Muscle of leg (tissue), 11 donors: ENCODE results near the gene MPHOSPH9. TPM values are rescaled to one million over a fixed set of nuclear protein-coding genes. Genes with fewer than 3 reads are reported as not detected.

Experiments
- DNase-seq: peaks from one replicate; pipeline ENCODE4 v3.0.0; 2013
- H3K27ac ChIP-seq: one replicate; pipeline ENCODE4 v1.5.1; 2013; ENCODE audit warnings: mild to moderate bottlenecking, low read length, control low read depth
- H3K27me3 ChIP-seq: one replicate; pipeline ENCODE4 v1.6.1; 2013; ENCODE audit warnings: low read length; ENCODE audit not compliant: control insufficient read depth, insufficient read depth
- H3K36me3 ChIP-seq: one replicate; pipeline ENCODE4 v1.6.1; 2013; ENCODE audit warnings: low read length; ENCODE audit not compliant: control insufficient read depth, insufficient read depth
- H3K4me1 ChIP-seq: one replicate; pipeline ENCODE4 v1.6.1; 2013; ENCODE audit warnings: low read length; ENCODE audit not compliant: control insufficient read depth, insufficient read depth
- H3K4me3 ChIP-seq: one replicate; pipeline ENCODE4 v1.5.1; 2013; ENCODE audit warnings: low read length, control low read depth
- H3K9me3 ChIP-seq: replicated peaks from 2 replicates; pipeline ENCODE4 v1.6.1; 2013; ENCODE audit warnings: low read depth, low read length; ENCODE audit not compliant: control insufficient read depth
- WGBS: methylation state at CpG from one replicate; pipeline ENCODE4 v1.1.5; 2013; ENCODE audit warnings: missing lambda C conversion rate; ENCODE audit not compliant: insufficient coverage; 5-methylcytosine and 5-hydroxymethylcytosine counted together
- polyA plus RNA-seq, 8 donors: library from polyadenylated mRNA; unstranded; fragments of 120-200 nt; gene quantifications; one replicate each; pipeline versions ENCODE4 v1.2.1 to v1.2.3, GENCODE V29; 2013; ENCODE audit warnings: inconsistent platforms in 1 of 8, low replicate concordance in 1 of 8; ENCODE audit not compliant: insufficient read length in 8 of 8, insufficient read depth in 1 of 8
- total RNA-seq: library from RNA; stranded (reverse); fragments of 120-200 nt; gene quantifications from one replicate; pipeline ENCODE4 v1.2.4, GENCODE V29; 2013

MPHOSPH9 gene
- total and polyA plus RNA-seq, 9 donors, result 14.6 to 37.5 (median 18.5) TPM

- Histone ChIP-seq H3K27ac (no peak overlapping the region), H3K4me1 (peaks cover 22% of the 10 kb centered on the region), H3K9me3 (no peaks in the 10 kb centered on the region), H3K36me3 (peaks cover 3% of the 10 kb centered on the region), H3K4me3 (peak overlapping the region; percentile 39), H3K27me3 (peaks cover 10% of the 10 kb centered on the region)
- WGBS, result 3% methylated on average over 52 of the region's 54 CpGs
- peak; percentile 47 for DNase-seq
Measured at GRCh38 chr12:123150275-123150743, 82.6 kb downstream of the MPHOSPH9 start.

GRCh38 chr12:123149501-123150274, 83.3 kb downstream of the MPHOSPH9 start:
- H3K27ac ChIP-seq, result peak overlapping the region; percentile 31
- H3K4me1 ChIP-seq, result peaks cover 22% of the 10 kb centered on the region
- no peaks in the 10 kb centered on the region for H3K9me3 ChIP-seq
- no peaks in the 10 kb centered on the region for H3K36me3 ChIP-seq
- H3K4me3 ChIP-seq, result peak overlapping the region; percentile 39
- WGBS, result 38% methylated on average over 10 of the region's 22 CpGs
- H3K27me3 ChIP-seq, result peaks cover 10% of the 10 kb centered on the region
- no peak for DNase-seq

- 100% methylated on average over 1 of the region's 3 CpGs for WGBS
- Histone ChIP-seq H3K9me3 (no peaks in the 10 kb centered on the region), H3K36me3 (no peaks in the 10 kb centered on the region), H3K4me1 (peaks cover 22% of the 10 kb centered on the region), H3K27ac (peak overlapping the region; percentile 31), H3K27me3 (peaks cover 10% of the 10 kb centered on the region), H3K4me3 (no peak overlapping the region)
- peak; percentile 23 for DNase-seq
Measured at GRCh38 chr12:123149088-123149487, 83.9 kb downstream of the MPHOSPH9 start.

- 75% methylated on average over 5 of the region's 5 CpGs for WGBS
- Histone ChIP-seq H3K27me3 (peaks cover 10% of the 10 kb centered on the region), H3K4me1 (peaks cover 22% of the 10 kb centered on the region), H3K4me3 (no peak overlapping the region), H3K9me3 (no peaks in the 10 kb centered on the region), H3K27ac (no peak overlapping the region), H3K36me3 (no peaks in the 10 kb centered on the region)
- DNase-seq, result no peak
Measured at GRCh38 chr12:123148655-123149054, 84.3 kb downstream of the MPHOSPH9 start.

- Histone ChIP-seq H3K27me3 (peaks cover 10% of the 10 kb centered on the region), H3K4me1 (peaks cover 22% of the 10 kb centered on the region), H3K36me3 (no peaks in the 10 kb centered on the region), H3K4me3 (no peak overlapping the region), H3K27ac (no peak overlapping the region), H3K9me3 (no peaks in the 10 kb centered on the region)
- no peak for DNase-seq
- WGBS, result 83% methylated on average over 6 of the region's 9 CpGs
Measured at GRCh38 chr12:123148223-123148622, 84.7 kb downstream of the MPHOSPH9 start.

GRCh38 chr12:123145211-123145610, 87.7 kb downstream of the MPHOSPH9 start:
- DNase-seq, result no peak
- Histone ChIP-seq H3K4me3 (no peak overlapping the region), H3K4me1 (peaks cover 26% of the 10 kb centered on the region), H3K36me3 (no peaks in the 10 kb centered on the region), H3K9me3 (no peaks in the 10 kb centered on the region), H3K27me3 (peaks cover 9% of the 10 kb centered on the region), H3K27ac (no peak overlapping the region)
- no CpG with 5 or more reads among the region's 2 CpGs for WGBS

GRCh38 chr12:123143736-123144461, 89.0 kb downstream of the MPHOSPH9 start:
- peaks cover 23% of the 10 kb centered on the region for H3K4me1 ChIP-seq
- no peak for DNase-seq
- H3K27me3 ChIP-seq, result peaks cover 2% of the 10 kb centered on the region
- H3K27ac ChIP-seq, result no peak overlapping the region
- H3K36me3 ChIP-seq, result no peaks in the 10 kb centered on the region
- 100% methylated on average over 2 of the region's 4 CpGs for WGBS
- H3K9me3 ChIP-seq, result no peaks in the 10 kb centered on the region
- H3K4me3 ChIP-seq, result no peak overlapping the region

- 75% methylated on average over 6 of the region's 11 CpGs for WGBS
- no peak overlapping the region for H3K27ac ChIP-seq
- H3K4me3 ChIP-seq, result no peak overlapping the region
- no peaks in the 10 kb centered on the region for H3K27me3 ChIP-seq
- DNase-seq, result peak; percentile 27
- no peaks in the 10 kb centered on the region for H3K9me3 ChIP-seq
- peaks cover 23% of the 10 kb centered on the region for H3K4me1 ChIP-seq
- no peaks in the 10 kb centered on the region for H3K36me3 ChIP-seq
Measured at GRCh38 chr12:123142921-123143735, 89.8 kb downstream of the MPHOSPH9 start.

GRCh38 chr12:123142518-123142840, 90.5 kb downstream of the MPHOSPH9 start:
- H3K4me1 ChIP-seq, result peaks cover 23% of the 10 kb centered on the region
- no peak overlapping the region for H3K27ac ChIP-seq
- WGBS, result no CpG with 5 or more reads among the region's 5 CpGs

More at GRCh38 chr12:123142518-123142840, 90.5 kb downstream of the MPHOSPH9 start:
- no peak overlapping the region for H3K4me3 ChIP-seq
- no peak for DNase-seq
- H3K36me3 ChIP-seq, result no peaks in the 10 kb centered on the region
- no peaks in the 10 kb centered on the region for H3K27me3 ChIP-seq
- no peaks in the 10 kb centered on the region for H3K9me3 ChIP-seq
